ENCODE data around the gene PACSIN2. TPM values are rescaled to one million over a fixed set of nuclear protein-coding genes. Genes with fewer than 3 reads are reported as not detected.

Gene PACSIN2
- total RNA-seq, 1 experiment from 2014 or later, result 103 TPM

DNA sequence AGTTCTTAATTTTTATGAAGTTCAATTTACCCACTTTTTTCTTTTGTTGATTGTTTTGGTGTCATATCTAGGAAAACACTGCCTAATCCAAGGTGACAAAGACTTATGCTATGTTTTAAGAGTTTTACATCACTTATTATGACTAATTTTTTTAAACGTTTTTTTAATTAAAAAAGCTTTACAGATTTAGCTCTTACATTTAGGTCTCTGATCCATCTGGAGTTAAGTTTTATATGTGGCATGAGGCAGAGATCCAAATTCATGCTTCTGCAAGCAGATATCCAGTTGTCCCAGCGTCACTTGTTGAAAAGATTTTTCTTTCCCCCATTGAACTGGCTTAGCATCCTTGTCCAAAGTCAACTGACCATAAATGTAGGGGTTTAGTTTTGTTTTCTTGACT lies 72.6 kb downstream of the PACSIN2 start:
- no TSS peak for BruUV-seq (replicated peaks)
- no peak overlapping the region for H3K4me3 ChIP-seq
- H3F3A ChIP-seq (ENCODE audit: insufficient read depth, low read depth), result peaks cover 77% of the 10 kb centered on the region
- H3K79me2 ChIP-seq (ENCODE audit: low read depth), result peaks cover 87% of the 10 kb centered on the region
- 0 out of 2 replicates have a peak overlapping the region, but pooled peaks have one; percentile 18 for H3K27ac ChIP-seq
- H3K36me3 ChIP-seq (ENCODE audit: low read depth), result peaks cover 30% of the 10 kb centered on the region
- CTCF ChIA-PET, result no interaction called here
- no peak overlapping the region for H3K4me2 ChIP-seq
- H3K4me1 ChIP-seq (replicated peaks; ENCODE audit: insufficient read depth), result peaks cover 70% of the 10 kb centered on the region
- H4K20me1 ChIP-seq (ENCODE audit: insufficient read depth), result no peaks in the 10 kb centered on the region
- no peak for DNase-seq
- no peaks in the 10 kb centered on the region for H3K9me3 ChIP-seq (ENCODE audit: insufficient read depth, low read depth)
- intact Hi-C loops (cut with micrococcal nuclease; ENCODE audit: unreplicated experiment), result no loop called here
- no peak for TF ChIP-seq EZH2 (IDR thresholded peaks at IDR 0.05; ENCODE audit: low read depth)
- TF ChIP-seq, protein P1, sequence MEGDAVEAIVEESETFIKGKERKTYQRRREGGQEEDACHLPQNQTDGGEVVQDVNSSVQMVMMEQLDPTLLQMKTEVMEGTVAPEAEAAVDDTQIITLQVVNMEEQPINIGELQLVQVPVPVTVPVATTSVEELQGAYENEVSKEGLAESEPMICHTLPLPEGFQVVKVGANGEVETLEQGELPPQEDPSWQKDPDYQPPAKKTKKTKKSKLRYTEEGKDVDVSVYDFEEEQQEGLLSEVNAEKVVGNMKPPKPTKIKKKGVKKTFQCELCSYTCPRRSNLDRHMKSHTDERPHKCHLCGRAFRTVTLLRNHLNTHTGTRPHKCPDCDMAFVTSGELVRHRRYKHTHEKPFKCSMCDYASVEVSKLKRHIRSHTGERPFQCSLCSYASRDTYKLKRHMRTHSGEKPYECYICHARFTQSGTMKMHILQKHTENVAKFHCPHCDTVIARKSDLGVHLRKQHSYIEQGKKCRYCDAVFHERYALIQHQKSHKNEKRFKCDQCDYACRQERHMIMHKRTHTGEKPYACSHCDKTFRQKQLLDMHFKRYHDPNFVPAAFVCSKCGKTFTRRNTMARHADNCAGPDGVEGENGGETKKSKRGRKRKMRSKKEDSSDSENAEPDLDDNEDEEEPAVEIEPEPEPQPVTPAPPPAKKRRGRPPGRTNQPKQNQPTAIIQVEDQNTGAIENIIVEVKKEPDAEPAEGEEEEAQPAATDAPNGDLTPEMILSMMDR (conservative IDR thresholded peaks at IDR 0.05), result no peak
- POLR2A ChIA-PET (ENCODE audit: unreplicated experiment), result no interaction called here
- H3K27me3 ChIP-seq (ENCODE audit: insufficient read depth, low read depth), result no peaks in the 10 kb centered on the region
- no peaks in the 10 kb centered on the region for H3K9me2 ChIP-seq (ENCODE audit: insufficient read depth)
- H2AFZ ChIP-seq, result no peak overlapping the region

DNA sequence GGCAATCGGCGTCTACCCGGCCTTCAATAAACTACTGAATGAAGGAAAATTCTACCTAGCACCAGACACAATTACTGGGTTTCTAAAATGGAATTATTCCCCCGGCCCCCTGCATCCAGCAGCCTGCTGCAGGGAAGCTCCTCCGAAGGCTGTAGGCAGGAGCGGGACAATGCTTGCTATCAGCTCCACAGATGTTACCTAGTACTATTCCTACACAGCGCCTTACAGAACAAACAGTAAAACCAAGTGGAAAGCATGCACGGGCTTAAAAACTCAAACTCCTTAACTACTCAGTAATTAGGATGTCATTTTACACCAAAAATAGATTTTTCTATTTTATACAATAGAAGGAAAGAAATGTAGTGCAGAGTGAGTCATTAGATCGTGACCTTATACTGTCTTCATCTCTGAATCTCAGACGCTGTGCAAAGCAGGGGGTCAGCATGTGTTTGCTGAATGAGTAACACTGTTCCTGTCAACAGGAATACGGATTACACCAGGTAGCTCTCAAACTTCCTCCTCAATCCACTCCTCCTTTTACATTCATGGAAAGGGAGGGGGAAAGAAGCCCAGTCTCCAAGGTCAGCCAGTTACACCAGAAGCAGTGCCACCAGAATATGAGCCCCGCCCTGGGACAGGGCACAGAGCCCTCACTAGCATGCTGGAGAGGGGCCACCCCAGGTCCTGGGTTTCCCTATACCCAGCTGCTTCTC lies 74.9 kb downstream of the PACSIN2 start:
- peaks cover 21% of the 10 kb centered on the region for H3K36me3 ChIP-seq (ENCODE audit: low read depth)
- H3K4me3 ChIP-seq, result peak overlapping the region; percentile 21; the same call in 1 of the 2 replicates
- no TSS peak for BruUV-seq (replicated peaks)
- no peaks in the 10 kb centered on the region for H3K9me3 ChIP-seq (ENCODE audit: insufficient read depth, low read depth)
- POLR2A ChIA-PET (ENCODE audit: unreplicated experiment), result interaction anchor here (0.6 kb wide), 3 partner anchors 71 to 75 kb away, joined by 4 to 7 read pairs (median 5); no protein-coding TSS in a partner anchor
- H3K27me3 ChIP-seq (ENCODE audit: insufficient read depth, low read depth), result no peaks in the 10 kb centered on the region
- TF ChIP-seq EZH2 (IDR thresholded peaks at IDR 0.05; ENCODE audit: low read depth), result no peak
- TF ChIP-seq, protein P1 (conservative IDR thresholded peaks at IDR 0.05), result no peak
- peak overlapping the region; percentile 92 for H3K27ac ChIP-seq
- peak; percentile 69 to 99 for DNase-seq
- H2AFZ ChIP-seq, result no peak overlapping the region
- H4K20me1 ChIP-seq (ENCODE audit: insufficient read depth), result no peaks in the 10 kb centered on the region
- H3K4me2 ChIP-seq, result peak overlapping the region; percentile 74
- H3K9me2 ChIP-seq (ENCODE audit: insufficient read depth), result no peaks in the 10 kb centered on the region
- CTCF ChIA-PET, result interaction anchor here (1.2 kb wide), 1 partner anchor 72 kb away, joined by 5 read pairs; no protein-coding TSS in a partner anchor
- peaks cover 73% of the 10 kb centered on the region for H3F3A ChIP-seq (ENCODE audit: insufficient read depth, low read depth)
- intact Hi-C loops (cut with micrococcal nuclease; ENCODE audit: unreplicated experiment), result loop anchor here (2.0 kb wide), 2 partner anchors 19 to 39 kb away; no protein-coding TSS in a partner anchor
- H3K4me1 ChIP-seq (replicated peaks; ENCODE audit: insufficient read depth), result peaks cover 62% of the 10 kb centered on the region
- H3K79me2 ChIP-seq (ENCODE audit: low read depth), result peaks cover 91% of the 10 kb centered on the region

DNA sequence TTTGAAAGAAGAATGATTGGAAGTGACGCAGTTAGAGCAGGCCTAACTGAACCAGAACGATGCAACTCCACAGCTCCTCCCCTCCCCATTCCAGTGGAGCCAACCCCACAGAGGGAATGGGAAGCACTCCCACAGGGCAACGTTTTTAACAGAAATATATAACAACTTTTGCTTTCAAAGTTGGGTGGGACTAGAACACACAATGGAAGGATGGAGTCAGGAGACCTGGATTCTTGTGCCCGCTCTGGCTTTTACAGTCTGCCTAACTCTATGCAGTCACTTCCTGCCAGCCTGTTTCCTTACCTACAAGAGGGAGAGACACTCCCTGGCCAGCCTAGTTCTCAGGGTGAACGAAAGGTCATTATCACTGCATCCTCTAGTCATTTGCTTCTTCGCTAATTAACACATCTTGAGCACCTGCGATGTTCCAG lies 75.5 kb downstream of the PACSIN2 start:
- no peak overlapping the region for H2AFZ ChIP-seq
- H3K9me3 ChIP-seq (ENCODE audit: insufficient read depth, low read depth), result no peaks in the 10 kb centered on the region
- H4K20me1 ChIP-seq (ENCODE audit: insufficient read depth), result no peaks in the 10 kb centered on the region
- H3K4me3 ChIP-seq, result peak overlapping the region; percentile 21; the same call in 1 of the 2 replicates
- H3K36me3 ChIP-seq (ENCODE audit: low read depth), result peaks cover 19% of the 10 kb centered on the region
- H3F3A ChIP-seq (ENCODE audit: insufficient read depth, low read depth), result peaks cover 79% of the 10 kb centered on the region
- TF ChIP-seq, protein P1 (conservative IDR thresholded peaks at IDR 0.05), result no peak
- TF ChIP-seq EZH2 (IDR thresholded peaks at IDR 0.05; ENCODE audit: low read depth), result no peak
- H3K4me1 ChIP-seq (replicated peaks; ENCODE audit: insufficient read depth), result peaks cover 63% of the 10 kb centered on the region
- POLR2A ChIA-PET (ENCODE audit: unreplicated experiment), result interaction anchor here (0.6 kb wide), 1 partner anchor 76 kb away, joined by 4 read pairs; no protein-coding TSS in a partner anchor
- CTCF ChIA-PET, result no interaction called here
- peaks cover 91% of the 10 kb centered on the region for H3K79me2 ChIP-seq (ENCODE audit: low read depth)
- peak in 1 of 2 experiments; percentile 61 for DNase-seq
- no peaks in the 10 kb centered on the region for H3K9me2 ChIP-seq (ENCODE audit: insufficient read depth)
- no peaks in the 10 kb centered on the region for H3K27me3 ChIP-seq (ENCODE audit: insufficient read depth, low read depth)
- H3K27ac ChIP-seq, result peak overlapping the region; percentile 92
- intact Hi-C loops (cut with micrococcal nuclease; ENCODE audit: unreplicated experiment), result no loop called here
- peak overlapping the region; percentile 74 for H3K4me2 ChIP-seq
- no TSS peak for BruUV-seq (replicated peaks)
